DLD1 (cell line): ENCODE data around the gene SLC43A2.
"Not testable (repeated sequence)": the region's sequence is repeated elsewhere in the genome, so short reads cannot be mapped to it uniquely, and the experiment has no call there.

Source experiments
- in situ Hi-C: cut with HindIII; loops from 2 replicates; pipeline ENCODE4 v1.10.0; 2017; ENCODE audit warnings: low sequenced_read_pairs

Gene SLC43A2

DNA sequence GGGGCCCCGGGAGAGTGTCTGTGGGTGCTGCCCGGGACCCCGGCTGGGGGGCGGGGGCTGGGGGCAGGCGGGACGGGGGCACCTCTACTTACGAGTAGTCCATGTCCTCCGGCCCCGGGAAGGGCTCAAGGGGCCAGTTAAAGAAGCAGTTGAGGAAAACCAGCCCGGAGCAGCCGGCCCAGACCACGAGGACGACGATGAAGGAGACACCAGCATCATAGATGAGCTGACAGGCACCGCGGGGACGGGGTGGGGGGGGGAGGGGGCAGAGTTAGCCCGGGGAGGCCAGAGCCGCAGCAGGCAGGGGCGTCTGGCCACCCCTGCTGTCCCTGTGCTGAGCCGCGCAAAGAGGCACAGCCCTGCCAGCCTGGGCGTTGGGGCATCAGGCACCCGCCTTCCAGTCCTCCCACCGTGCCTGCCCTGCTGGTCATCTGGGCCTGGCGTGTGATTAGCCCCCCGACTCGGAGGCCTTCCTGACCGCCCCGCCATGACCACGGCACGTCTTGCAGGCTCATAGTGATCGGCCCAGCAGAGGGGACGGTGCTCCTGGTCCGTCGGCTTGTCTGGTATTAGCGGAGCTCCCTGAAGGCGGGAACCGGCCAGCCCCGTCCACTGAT lies 37.1 kb downstream of the SLC43A2 start:
- in situ Hi-C loops, result no loop called here

- in situ Hi-C loops, result no loop called here
These were observed 37.7 kb downstream of the SLC43A2 start for GRCh38 chr17:1590747-1591473.

DNA sequence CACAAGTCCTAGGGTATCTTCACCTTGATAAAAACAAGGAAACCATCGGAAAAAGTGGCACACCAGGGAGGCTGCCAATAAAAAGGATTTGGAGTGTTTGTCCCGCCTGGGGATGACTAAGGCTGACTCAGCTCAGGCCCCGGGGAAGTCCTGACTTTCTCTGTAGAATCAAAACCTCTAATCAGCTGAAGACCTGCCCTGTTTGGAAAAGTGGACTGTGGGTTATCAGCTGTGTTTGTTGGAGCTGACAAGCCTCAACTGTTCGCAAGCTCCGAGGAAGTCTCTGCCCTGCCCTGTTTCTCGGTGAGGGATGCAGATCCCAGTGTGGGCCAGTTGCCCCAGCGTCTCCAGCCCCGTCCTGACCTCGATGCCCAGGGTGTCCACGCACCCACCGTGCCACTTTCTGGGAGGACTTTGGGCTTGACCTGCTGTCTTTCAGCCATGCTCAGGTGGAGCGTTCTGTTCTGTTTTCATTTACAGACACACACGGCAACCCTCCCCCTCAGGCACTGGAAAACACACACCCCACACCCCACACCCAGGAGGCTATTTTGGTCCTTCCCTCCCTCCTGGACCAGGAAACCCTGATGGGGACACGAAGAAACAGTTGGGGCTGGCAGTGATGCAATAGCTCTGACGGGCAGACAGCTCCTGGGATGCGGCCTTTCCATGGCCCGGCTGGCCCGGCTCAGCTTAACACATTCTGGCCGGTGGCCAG lies 38.4 kb downstream of the SLC43A2 start:
- in situ Hi-C loops, result no loop called here

- in situ Hi-C loops, result no loop called here
These were observed 39.6 kb downstream of the SLC43A2 start for GRCh38 chr17:1588821-1589585.

DNA sequence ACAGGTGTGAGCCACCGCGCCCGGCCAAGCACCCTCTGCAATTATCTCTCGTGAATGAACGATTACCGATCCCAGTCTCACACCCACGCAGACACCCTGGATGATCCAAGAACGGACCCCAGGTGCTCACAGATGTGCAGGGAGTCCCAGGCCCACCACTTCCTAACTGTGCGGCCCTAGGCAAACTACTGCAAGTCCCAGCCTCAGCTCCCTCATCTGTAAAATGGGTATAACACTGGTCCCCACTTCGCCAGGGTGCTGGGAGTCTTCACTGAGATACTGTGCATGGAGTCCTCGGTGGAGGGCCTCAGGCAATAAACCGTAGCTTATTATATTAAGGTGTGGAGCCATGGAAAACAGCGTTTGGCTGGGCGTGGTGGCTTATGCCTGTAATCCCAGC lies 44.5 kb downstream of the SLC43A2 start:
- in situ Hi-C loops, result no loop called here

- in situ Hi-C loops, result no loop called here
These were observed 45.1 kb downstream of the SLC43A2 start for GRCh38 chr17:1583556-1583955.

DNA sequence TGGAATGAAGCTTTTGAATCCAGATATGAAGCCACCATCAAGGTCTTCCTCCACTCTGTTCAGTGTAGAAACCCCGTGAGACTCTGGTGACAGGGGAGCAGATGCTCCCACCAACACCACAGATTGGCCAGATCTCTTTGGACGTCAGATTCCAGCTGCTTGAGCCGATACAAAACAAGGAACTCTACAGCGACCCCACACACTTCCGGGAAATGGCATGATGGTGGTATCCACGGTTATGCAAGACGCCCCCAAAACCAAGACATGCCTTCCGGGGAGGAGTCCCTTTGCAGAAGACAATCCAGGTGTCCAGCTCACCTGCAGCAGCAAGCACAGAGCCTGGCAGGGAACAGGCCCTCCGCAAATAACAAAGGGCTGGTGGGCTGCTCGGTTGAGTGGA lies 46.3 kb downstream of the SLC43A2 start:
- in situ Hi-C loops, result no loop called here

- in situ Hi-C loops, result no loop called here
These were observed 47.5 kb downstream of the SLC43A2 start for GRCh38 chr17:1580979-1581676.

- in situ Hi-C loops, result no loop called here
These were observed 50.6 kb downstream of the SLC43A2 start for GRCh38 chr17:1578029-1578428.

DNA sequence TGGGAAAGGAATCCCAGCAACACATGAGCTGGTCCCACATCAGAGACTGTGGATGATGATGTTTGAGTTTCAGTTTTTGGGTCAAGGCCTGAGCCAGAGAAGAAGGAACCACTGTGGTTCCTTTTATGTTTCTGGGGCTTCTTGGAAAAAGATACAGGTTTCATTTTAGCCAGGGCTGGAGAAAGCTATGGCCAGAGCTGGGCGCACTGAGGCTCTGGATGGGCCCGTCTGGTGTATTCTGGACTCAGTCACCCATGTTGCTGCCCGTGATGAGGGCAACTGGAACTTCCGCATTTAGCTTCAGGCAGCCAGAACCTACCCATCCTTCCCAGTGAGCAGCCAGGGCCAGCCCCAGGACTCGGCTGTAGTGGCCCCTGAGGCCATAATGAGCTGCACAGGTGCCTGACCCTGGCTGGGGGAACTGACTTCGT lies 51.0 kb downstream of the SLC43A2 start:
- in situ Hi-C loops, result no loop called here

DNA sequence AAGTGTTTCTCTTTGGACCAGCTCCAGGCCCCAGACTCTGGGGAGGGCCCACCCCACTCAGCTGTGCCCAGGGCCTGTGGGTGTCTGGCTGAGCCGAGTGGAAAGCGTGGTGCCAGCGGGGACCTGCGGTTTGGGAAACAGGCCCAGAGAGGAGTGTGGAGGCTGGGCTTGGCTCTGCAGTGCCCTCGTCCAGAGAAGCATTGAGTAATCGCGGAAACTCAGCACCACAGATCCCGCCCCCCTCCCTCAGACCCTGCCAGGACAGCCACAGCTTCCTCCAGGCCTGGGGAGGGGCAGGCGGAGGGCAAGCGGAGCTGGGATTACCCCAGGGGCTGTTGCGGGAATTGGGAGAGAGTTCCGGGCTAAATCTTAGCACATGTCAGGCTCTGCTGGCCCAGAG lies 51.5 kb downstream of the SLC43A2 start:
- in situ Hi-C loops, result no loop called here

- in situ Hi-C loops, result no loop called here
These were observed 52.1 kb downstream of the SLC43A2 start for GRCh38 chr17:1576500-1576899.

DNA sequence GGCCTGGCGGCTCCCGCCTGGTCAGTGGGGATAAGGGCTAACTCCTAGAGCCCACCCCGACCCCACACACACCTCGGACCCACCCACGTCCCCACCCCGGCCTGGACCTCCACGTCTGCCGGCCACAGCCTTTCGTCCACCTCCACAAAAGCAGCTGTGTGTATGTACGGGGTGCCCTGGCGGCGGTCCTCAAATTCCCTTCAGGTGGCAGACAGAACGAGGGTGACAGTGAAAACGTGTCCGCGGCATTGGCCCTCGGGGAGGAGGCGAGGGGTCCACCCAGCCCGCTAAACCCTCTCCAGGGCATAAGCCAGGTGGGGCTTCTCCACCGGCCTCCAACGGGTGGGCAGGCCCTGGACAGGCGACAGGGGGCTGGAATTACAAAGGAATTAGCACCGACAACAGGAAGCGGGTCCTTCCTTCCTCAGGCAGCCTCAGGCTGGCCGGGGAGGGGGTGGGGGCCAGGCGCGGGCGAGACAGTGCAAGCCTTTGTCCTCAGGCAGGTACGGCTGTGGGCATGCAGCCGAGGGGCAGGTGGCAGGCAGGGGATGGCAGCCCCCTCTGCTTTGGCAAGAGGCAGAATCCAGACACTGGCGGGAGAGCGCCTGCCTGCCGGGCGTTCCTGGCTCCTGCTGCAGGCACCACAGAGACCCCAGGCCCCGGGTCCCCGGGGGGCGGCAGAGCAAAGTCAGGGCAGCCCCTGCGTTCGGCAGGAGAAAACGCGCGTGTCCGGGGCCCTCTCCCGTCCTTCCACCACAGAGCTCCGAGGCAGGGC lies 53.8 kb downstream of the SLC43A2 start:
- in situ Hi-C loops, result no loop called here

DNA sequence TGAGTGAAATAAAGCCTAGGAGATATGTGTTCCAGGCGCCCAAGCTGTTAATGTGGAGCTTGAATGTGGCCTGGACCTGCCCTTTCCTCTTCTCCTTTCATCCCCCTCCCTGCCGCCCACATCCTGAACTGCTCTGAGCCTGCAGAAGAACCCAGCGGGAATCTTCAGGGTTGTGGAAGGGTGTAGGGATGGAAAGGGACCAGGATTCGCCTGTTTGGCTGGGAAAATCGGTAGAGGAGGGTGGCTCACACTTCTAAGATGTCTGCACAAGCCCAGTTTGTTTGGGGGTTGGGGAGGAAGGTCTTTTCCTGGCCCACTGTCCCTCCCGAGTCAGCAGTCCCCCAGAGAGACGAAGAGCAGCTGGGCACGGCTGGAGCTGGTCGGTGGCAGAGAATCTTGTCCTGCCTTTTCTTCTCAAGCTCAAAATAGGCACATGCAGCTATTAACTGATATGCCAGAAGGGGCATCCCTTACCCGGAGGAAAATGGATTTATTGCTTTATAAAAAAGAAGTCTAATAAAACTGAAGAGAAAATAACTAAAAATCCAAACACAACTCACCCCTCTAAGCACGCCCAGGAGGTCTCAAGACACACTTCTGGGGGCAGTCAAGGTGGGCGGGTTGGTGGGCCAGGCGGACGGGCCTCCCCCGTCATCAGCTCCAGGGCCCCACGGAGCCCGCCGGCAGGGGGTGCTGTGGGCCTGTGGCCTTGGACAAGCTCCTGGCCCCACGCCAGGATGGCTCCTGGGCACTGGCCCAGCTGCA lies 54.5 kb downstream of the SLC43A2 start:
- in situ Hi-C loops, result no loop called here

- in situ Hi-C loops, result not testable (repeated sequence)
These were observed 56.0 kb downstream of the SLC43A2 start for GRCh38 chr17:1572646-1573045.

GRCh38 chr17:1571341-1571704 lies 57.3 kb downstream of the SLC43A2 start:
- in situ Hi-C loops, result no loop called here

GRCh38 chr17:1568950-1569810 lies 59.5 kb downstream of the SLC43A2 start:
- in situ Hi-C loops, result no loop called here

DNA sequence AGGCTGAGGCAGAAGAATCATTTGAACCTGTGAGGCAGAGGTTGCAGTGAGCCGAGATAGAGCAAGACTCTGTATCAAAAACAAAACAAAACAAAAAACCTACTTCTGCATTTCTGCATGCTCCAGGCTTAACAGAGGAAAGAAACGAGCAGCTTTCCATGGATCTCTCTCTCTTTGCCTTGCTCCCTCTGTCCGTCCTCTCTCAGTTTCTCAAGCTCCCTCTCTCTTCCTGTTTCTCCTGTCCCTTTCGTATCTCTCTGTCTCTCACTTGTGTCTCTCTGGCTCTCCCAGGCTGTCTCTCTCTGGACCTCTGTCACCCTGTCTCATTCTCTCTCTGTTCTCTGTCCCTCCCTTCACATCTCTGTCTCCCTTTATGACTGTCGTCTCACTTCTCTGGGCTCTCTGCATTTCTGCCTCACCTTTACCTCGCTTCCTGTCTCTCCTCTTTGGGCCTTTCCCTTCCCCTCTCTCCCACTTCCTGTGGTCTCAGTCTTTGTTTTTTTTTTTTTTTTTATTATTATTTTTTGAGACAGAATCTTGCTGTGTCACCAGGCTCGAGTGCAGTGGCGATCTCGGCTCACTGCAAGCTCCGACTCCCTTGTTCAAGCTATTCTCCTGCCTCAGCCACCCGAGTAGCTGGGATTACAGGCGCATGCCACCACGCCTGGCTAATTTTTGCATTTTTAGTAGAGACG lies 62.0 kb downstream of the SLC43A2 start:
- in situ Hi-C loops, result no loop called here
